Right atrium auricular region (tissue), 2 donors: Measurements from ENCODE around the gene DNAI4. TPM values are rescaled to one million over a fixed set of nuclear protein-coding genes. Genes with fewer than 3 reads are reported as not detected.
"Not testable (repeated sequence)": the region's sequence is repeated elsewhere in the genome, so short reads cannot be mapped to it uniquely, and the experiment has no call there.

ENCODE experiments used
- DNase-seq: peaks from one replicate; pipeline ENCODE4 v3.0.0-alpha.2; 2019; ENCODE audit warnings: low spot score
- H3K27ac ChIP-seq, 2 donors: fragments of 200-600 bp; sonication (generic); 1 replicate in 1 of 2; 2 replicates in 1 of 2; pipeline ENCODE4 v1.5.1; 2016 to 2019
- H3K27me3 ChIP-seq, 2 donors: fragments of 200-600 bp; sonication (generic); one replicate each; pipeline versions ENCODE4 v1.5.1 to v1.6.0; 2017 to 2019
- H3K36me3 ChIP-seq: fragments of 200-600 bp; sonication (generic); one replicate; pipeline ENCODE4 v1.5.1; 2016
- H3K4me1 ChIP-seq, 2 donors: fragments of 200-600 bp; sonication (generic); one replicate each; pipeline versions ENCODE4 v1.5.1 to v1.6.0; 2017 to 2019
- H3K4me3 ChIP-seq, 2 donors: fragments of 200-600 bp; sonication (generic); 1 replicate in 1 of 2; 2 replicates in 1 of 2; pipeline ENCODE4 v1.5.1; 2017 to 2019; ENCODE audit warnings: mild to moderate bottlenecking in 1 of 2, moderate library complexity in 1 of 2
- H3K9me3 ChIP-seq, 2 donors: fragments of 200-600 bp; sonication (generic); one replicate each; pipeline ENCODE4 v1.5.1; 2019
- total RNA-seq, 2 donors: library from RNA; depleted of rRNA; stranded (reverse); fragments of >200 nt; gene quantifications; one replicate each; pipeline ENCODE4 v1.1.0, GENCODE V29; 2016
- TF ChIP-seq, protein P1 (sequence below), 2 donors: fragments of 200-600 bp; sonication (generic); IDR thresholded peaks; one replicate each; pipeline ENCODE4 v1.5.1; 2019; ENCODE audit warnings: antibody characterized with exemption in 2 of 2

The DNAI4 gene
- total RNA-seq, 2 donors from 2014 or later: 6.9 to 10.3 TPM

DNA sequence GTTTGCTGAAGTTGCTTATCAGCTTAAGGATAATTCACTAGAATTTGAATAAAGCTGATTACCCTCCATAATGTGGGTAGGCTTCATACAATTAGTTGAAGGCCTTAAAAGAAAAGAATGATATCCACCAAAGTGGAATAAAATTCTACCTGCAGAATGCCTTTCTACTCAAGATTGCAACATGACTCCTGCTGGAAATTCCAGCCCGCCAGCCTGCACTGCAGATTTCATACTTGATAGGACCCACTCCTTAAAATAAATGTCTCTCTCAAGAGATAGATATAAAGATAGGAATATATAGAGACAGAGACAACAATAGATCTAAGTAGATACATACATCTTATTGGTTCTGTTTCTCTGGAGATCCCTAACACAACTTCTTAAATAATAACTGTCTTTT lies 99.9 kb downstream of the DNAI4 start:
- H3K4me3 ChIP-seq: no peak overlapping the region
- no peaks in the 10 kb centered on the region for H3K9me3 ChIP-seq
- no peaks in the 10 kb centered on the region for H3K4me1 ChIP-seq
- H3K27me3 ChIP-seq: no peaks in the 10 kb centered on the region
- TF ChIP-seq, protein P1, sequence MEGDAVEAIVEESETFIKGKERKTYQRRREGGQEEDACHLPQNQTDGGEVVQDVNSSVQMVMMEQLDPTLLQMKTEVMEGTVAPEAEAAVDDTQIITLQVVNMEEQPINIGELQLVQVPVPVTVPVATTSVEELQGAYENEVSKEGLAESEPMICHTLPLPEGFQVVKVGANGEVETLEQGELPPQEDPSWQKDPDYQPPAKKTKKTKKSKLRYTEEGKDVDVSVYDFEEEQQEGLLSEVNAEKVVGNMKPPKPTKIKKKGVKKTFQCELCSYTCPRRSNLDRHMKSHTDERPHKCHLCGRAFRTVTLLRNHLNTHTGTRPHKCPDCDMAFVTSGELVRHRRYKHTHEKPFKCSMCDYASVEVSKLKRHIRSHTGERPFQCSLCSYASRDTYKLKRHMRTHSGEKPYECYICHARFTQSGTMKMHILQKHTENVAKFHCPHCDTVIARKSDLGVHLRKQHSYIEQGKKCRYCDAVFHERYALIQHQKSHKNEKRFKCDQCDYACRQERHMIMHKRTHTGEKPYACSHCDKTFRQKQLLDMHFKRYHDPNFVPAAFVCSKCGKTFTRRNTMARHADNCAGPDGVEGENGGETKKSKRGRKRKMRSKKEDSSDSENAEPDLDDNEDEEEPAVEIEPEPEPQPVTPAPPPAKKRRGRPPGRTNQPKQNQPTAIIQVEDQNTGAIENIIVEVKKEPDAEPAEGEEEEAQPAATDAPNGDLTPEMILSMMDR (IDR thresholded peaks at IDR 0.05): no peak
- H3K27ac ChIP-seq: no peak overlapping the region
- no peaks in the 10 kb centered on the region for H3K36me3 ChIP-seq
- no peak for DNase-seq

DNA sequence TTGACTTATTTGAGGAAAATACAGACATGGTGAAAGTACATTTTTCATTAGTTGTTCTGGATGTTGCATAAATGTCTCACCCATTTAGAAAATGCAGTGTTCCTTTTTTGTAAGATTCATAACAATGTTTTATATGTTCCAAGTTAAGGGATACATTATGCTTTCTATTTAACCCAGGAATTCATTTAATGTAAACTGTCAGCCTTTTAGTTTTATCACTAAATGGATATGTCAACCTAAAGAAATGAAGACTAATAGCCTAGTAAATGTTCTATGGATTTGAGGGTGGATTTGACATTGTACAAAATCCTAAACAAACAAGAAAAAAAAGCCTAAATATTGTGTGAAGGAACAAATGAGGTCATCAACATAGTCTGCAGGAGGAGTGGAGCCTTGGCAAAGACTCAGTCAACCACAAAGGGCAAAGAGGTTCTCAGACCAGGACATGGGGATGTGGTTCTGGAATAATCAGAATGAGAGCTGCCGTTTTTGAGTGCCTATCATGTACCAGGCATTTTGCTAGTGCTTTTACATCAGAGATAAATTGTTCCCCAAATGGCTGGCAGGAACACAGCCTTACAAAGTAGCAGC lies 114.8 kb downstream of the DNAI4 start:
- Histone ChIP-seq H3K4me3 (no peak overlapping the region), H3K27me3 (no peaks in the 10 kb centered on the region), H3K9me3 (no peaks in the 10 kb centered on the region), H3K27ac (no peak overlapping the region), H3K36me3 (no peaks in the 10 kb centered on the region), H3K4me1 (no peaks in the 10 kb centered on the region)
- DNase-seq: no peak
- TF ChIP-seq, protein P1 (IDR thresholded peaks at IDR 0.05): no peak

DNA sequence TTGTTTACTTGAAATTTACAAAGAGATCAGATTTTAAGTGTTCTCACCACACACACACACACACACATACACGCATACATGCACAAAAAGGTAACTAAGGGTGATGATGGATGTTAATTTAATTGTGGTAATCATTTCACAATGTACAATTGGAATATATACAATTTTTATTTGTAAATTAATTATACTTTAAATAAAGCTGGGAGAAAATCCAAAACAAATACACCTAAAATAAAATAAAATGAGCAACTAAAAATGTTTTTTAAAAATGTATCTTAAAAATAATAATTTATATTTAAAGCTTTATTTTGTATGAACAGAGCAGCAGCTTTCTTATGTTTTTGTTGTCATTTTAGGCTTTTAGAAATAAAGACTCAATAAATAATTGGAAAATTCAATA lies 115.4 kb downstream of the DNAI4 start:
- Histone ChIP-seq H3K36me3 (no peaks in the 10 kb centered on the region), H3K27me3 (no peaks in the 10 kb centered on the region), H3K4me1 (no peaks in the 10 kb centered on the region), H3K9me3 (no peaks in the 10 kb centered on the region), H3K4me3 (no peak overlapping the region), H3K27ac (no peak overlapping the region)
- TF ChIP-seq, protein P1 (IDR thresholded peaks at IDR 0.05): no peak
- DNase-seq: no peak

DNA sequence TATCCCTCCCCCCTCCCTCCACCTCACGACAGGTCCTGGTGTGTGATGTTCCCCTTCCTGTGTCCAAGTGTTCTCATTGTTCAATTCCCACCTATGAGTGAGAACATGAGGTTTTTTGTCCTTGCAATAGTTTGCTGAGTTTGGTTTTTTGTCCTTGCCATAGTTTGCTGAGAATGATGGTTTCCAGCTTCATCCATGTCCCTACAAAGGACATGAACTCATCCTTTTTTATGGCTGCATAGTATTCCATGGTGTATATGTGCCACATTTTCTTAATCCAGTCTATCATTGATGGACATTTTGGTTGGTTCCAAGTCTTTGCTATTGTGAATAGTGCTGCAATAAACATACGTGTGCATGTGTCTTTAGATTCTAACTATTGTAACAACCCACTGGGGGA lies 128.8 kb downstream of the DNAI4 start:
- H3K36me3 ChIP-seq, H3K9me3 ChIP-seq, H3K27me3 ChIP-seq, H3K4me3 ChIP-seq, DNase-seq, H3K4me1 ChIP-seq, H3K27ac ChIP-seq: not testable (repeated sequence)

DNA sequence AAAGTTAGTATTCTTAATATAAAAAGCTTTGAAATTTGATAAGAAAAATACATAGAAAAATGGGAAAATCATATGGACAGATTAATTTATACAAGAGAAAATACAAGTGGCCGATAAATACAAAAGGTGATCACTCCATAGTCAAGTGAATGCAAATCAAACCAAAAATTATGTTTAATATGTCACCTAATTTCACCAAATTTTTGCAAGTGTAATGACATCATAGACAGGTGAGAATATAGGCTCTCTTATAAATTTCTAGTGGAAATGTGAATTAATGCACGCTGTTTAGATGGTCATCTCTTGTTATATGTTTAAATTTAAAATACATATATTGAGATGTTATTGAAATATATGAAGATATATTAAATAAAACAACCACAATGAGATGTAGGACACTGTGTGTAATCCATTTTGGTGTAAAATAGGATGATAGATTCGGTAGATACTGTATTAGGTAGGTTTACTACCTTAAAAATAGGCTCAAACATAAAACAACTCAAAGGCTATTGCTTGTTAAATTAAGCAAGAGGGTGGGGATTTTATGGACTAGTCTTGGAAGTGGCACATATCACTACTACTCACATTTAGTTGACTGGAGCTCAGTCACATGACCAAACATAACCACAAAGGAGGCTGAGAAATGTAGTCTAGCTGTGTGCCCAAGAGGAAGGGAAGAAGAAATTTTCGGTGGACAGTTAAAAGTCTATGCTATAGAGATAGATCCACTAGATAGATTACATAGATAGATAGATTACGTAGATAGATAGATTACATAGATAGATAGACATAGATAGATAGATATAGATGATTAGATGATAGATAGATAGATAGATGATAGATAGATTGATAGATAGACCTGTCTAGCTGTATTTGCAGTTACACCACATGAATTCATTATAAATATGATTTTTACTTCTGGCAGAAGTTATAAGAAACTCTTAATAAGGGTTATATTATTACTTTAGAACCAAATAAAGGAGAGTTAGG lies 132.7 kb downstream of the DNAI4 start:
- no peak for DNase-seq
- no peaks in the 10 kb centered on the region for H3K27me3 ChIP-seq
- no peaks in the 10 kb centered on the region for H3K4me1 ChIP-seq
- H3K4me3 ChIP-seq: no peak overlapping the region
- no peaks in the 10 kb centered on the region for H3K36me3 ChIP-seq
- H3K27ac ChIP-seq: no peak overlapping the region
- TF ChIP-seq, protein P1 (IDR thresholded peaks at IDR 0.05): no peak
- H3K9me3 ChIP-seq: no peaks in the 10 kb centered on the region

DNA sequence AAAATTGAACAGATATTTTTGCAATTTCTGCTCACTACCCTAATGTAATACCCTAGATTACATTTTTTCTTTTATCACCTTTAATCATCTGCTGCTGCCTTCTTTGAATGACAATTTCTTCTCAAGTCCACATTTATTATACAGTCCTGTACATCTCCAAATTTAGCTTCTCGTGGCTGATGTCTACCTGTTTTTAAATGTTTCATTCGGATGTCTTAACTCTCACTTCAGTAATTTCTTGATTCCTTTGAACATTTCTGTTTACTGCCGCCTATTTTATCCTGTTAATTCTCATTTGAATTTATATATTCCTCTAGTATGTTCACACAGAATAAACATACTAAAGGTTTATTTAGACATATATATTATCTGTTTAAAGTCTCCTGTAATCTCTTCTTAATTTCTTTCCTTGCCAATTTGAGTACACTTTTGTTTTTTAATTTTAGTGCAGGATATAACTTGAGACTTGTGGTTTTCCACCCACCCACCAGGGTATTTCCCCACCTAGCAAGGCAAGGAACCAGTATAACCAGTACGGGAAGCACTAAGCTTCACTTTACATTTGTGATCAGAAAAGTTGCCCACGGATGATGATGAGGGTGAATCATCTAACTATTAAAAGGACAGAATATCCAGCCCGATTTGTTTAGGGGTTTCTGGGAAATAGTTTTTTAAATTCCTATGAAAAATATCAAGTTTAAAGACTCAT lies 136.3 kb downstream of the DNAI4 start:
- Histone ChIP-seq H3K4me1 (no peaks in the 10 kb centered on the region), H3K9me3 (peaks cover 0 to 4% of the 10 kb centered on the region in 2 donors), H3K36me3 (no peaks in the 10 kb centered on the region), H3K27me3 (no peaks in the 10 kb centered on the region), H3K4me3 (no peak overlapping the region), H3K27ac (no peak overlapping the region)
- TF ChIP-seq, protein P1 (IDR thresholded peaks at IDR 0.05): no peak
- DNase-seq: no peak
